Gastrocnemius medialis (tissue), 4 donors: Measurements from ENCODE around the gene ZSCAN18.

ENCODE experiments used
- CTCF ChIP-seq, 5 experiments: fragments of 450-650 bp in 3 of 5; fragments of 200-600 bp in 2 of 5; sonication (generic) in 2 of 5; IDR thresholded peaks in 4 of 5; conservative IDR thresholded peaks in 1 of 5; 1 replicate in 4 of 5; 2 replicates in 1 of 5; pipeline ENCODE4 v1.5.1; 2016 to 2019; ENCODE audit warnings: antibody characterized with exemption in 5 of 5, mild to moderate bottlenecking in 3 of 5, moderate library complexity in 3 of 5
- POLR2A ChIP-seq, 2 donors: fragments of 450-650 bp; IDR thresholded peaks; one replicate each; pipeline ENCODE4 v1.6.1; 2017; ENCODE audit warnings: antibody characterized with exemption in 2 of 2, mild to moderate bottlenecking in 2 of 2, moderate library complexity in 2 of 2

- TF ChIP-seq CTCF (IDR thresholded peaks at IDR 0.05 in 4 of 5, conservative IDR thresholded peaks at IDR 0.05 in 1 of 5) (no peak), POLR2A (IDR thresholded peaks at IDR 0.05) (no peak)
Observed at GRCh38 chr19:58108546-58108817, 10.5 kb upstream of the ZSCAN18 start.
